ENCODE data around the gene LNX2.

Gene LNX2

GRCh38 chr13:27497563-27498230 lies 122.6 kb downstream of the LNX2 start:
- DNase-seq = no peak

DNA sequence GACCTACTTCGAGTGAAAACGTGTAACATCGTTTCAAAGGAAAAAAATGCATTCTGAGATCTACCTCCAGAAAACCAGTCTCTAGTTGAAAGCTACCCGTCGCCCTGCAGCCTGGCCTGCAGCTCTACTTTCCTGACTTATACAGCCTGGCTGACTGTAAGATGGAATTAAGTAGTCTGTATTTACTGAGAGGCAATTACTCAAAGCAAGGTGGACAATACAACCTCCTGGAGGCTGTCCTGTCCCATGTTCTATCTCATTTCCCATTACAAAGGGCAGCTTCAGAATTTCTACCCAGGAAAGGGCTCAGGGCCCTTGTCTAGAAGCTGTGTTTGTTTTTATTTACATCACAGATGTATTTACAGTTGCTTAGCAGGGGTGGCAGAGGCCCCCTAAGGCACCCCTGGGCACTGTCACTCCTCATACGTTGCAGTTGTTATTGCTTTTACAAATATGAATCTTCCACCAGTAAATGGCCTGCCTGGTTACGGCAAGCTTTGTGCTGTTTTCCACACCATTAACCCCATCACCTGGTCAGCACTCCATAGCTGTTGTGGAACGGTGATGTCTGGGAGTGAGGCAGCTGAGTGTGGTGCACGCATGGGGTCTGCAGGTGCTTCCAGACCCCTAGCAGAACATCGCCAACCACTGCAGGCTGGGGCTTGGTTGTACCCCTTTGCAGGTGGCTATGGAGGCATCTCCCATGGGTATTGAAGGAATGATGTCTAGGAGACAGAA lies 123.6 kb downstream of the LNX2 start:
- no peak for DNase-seq

- DNase-seq = no peak
Measured at GRCh38 chr13:27496006-27496405, 124.3 kb downstream of the LNX2 start.
